Measurements from ENCODE around the gene FABP7. TPM values are rescaled to one million over a fixed set of nuclear protein-coding genes. Genes with fewer than 3 reads are reported as not detected.

Gene FABP7

DNA sequence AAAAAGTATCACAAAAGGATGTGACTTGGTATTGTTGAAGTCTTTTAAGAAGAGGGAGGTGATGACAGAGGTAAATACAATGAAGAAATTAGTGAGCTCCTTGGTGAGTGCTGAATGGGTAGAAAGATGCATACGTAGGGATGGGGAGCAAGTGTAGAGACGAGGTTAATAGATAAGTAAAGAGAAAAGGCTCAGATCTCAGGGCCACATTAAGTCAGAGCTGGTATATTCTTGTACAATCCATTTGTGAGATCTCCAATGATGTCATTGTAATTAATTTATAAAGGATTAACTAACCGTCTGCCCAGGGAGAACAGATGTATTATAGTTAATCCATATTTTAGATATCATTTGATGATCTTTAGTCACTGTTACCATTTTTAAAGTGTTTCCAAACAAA, 52.9 kb downstream of the FABP7 start:
- no peak overlapping the region for H2AK5ac ChIP-seq (ENCODE audit: low read length)
- H3K4me2 ChIP-seq (ENCODE audit: low read length) = no peak overlapping the region
- H3K36me3 ChIP-seq (ENCODE audit: control insufficient read depth, insufficient read depth, low read length) = no peaks in the 10 kb centered on the region
- DNase-seq = no peak
- no peak overlapping the region for H2BK120ac ChIP-seq (ENCODE audit: low read depth, low read length)
- no peak overlapping the region for H4K5ac ChIP-seq (ENCODE audit: low read length)
- no peaks in the 10 kb centered on the region for H3K27me3 ChIP-seq (ENCODE audit: insufficient read depth, low read length, poor library complexity)
- WGBS (ENCODE audit: extremely low coverage, insufficient coverage, low lambda C conversion rate) = no CpG with 5 or more reads among the region's 3 CpGs
- H3K27ac ChIP-seq (ENCODE audit: low read depth, low read length) = no peak overlapping the region
- no peak overlapping the region for H4K8ac ChIP-seq (ENCODE audit: low read depth, low read length)
- H3K18ac ChIP-seq (ENCODE audit: low read length) = no peak overlapping the region
- H2BK15ac ChIP-seq (replicated peaks; ENCODE audit: low read depth) = no peak overlapping the region
- H3K79me1 ChIP-seq (ENCODE audit: low read length) = no peaks in the 10 kb centered on the region
- no peak overlapping the region for H3K56ac ChIP-seq (ENCODE audit: low read length)
- H3K23ac ChIP-seq (ENCODE audit: low read length) = no peak overlapping the region
- H3K79me2 ChIP-seq (ENCODE audit: control insufficient read depth, insufficient read depth, low read length) = no peaks in the 10 kb centered on the region
- no peak overlapping the region for H3K4ac ChIP-seq (ENCODE audit: low read depth, low read length)
- H3K4me1 ChIP-seq (ENCODE audit: control insufficient read depth, low read depth, low read length) = no peaks in the 10 kb centered on the region
- H3K4me3 ChIP-seq (ENCODE audit: low read length) = no peak overlapping the region
- H2BK5ac ChIP-seq (ENCODE audit: low read length) = no peak overlapping the region
- no peak overlapping the region for H3K9ac ChIP-seq (ENCODE audit: low read length)

DNA sequence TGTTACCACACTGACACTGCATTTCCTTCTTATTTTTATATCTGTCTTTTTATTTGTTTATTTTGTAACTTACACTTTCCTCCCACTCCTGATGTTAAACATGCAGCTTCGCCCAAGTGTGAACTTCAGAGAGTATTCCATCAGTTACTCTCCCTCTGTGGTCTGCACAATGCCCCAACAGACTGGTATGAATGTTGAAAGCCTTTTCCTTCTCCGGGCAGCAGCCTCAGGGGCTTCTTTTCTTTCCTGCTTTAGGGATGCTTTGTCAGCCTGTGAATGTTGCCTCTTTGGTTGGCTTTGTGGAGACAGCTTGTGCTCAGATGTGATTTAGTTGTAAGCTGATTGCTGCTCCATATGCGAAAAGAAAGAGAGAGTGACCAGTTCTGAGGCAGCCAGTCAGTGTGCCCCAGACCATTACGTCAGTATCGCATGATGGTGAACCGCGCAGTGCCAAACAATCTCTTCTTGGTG, 53.5 kb downstream of the FABP7 start:
- H4K8ac ChIP-seq (ENCODE audit: low read depth, low read length) = no peak overlapping the region
- H3K27ac ChIP-seq (ENCODE audit: low read depth, low read length) = no peak overlapping the region
- no peak overlapping the region for H3K4ac ChIP-seq (ENCODE audit: low read depth, low read length)
- H3K4me2 ChIP-seq (ENCODE audit: low read length) = no peak overlapping the region
- no peak overlapping the region for H2BK120ac ChIP-seq (ENCODE audit: low read depth, low read length)
- no peak overlapping the region for H3K56ac ChIP-seq (ENCODE audit: low read length)
- DNase-seq = no peak
- H3K79me2 ChIP-seq (ENCODE audit: control insufficient read depth, insufficient read depth, low read length) = no peaks in the 10 kb centered on the region
- no peaks in the 10 kb centered on the region for H3K79me1 ChIP-seq (ENCODE audit: low read length)
- no peaks in the 10 kb centered on the region for H3K4me1 ChIP-seq (ENCODE audit: control insufficient read depth, low read depth, low read length)
- H3K36me3 ChIP-seq (ENCODE audit: control insufficient read depth, insufficient read depth, low read length) = no peaks in the 10 kb centered on the region
- no peak overlapping the region for H3K18ac ChIP-seq (ENCODE audit: low read length)
- H2BK15ac ChIP-seq (replicated peaks; ENCODE audit: low read depth) = no peak overlapping the region
- no peak overlapping the region for H4K5ac ChIP-seq (ENCODE audit: low read length)
- no peaks in the 10 kb centered on the region for H3K27me3 ChIP-seq (ENCODE audit: insufficient read depth, low read length, poor library complexity)
- no peak overlapping the region for H3K23ac ChIP-seq (ENCODE audit: low read length)
- no peak overlapping the region for H3K9ac ChIP-seq (ENCODE audit: low read length)
- WGBS (ENCODE audit: extremely low coverage, insufficient coverage, low lambda C conversion rate) = no CpG with 5 or more reads among the region's 7 CpGs
- no peak overlapping the region for H3K4me3 ChIP-seq (ENCODE audit: low read length)
- H2AK5ac ChIP-seq (ENCODE audit: low read length) = no peak overlapping the region
- no peak overlapping the region for H2BK5ac ChIP-seq (ENCODE audit: low read length)

Small RNA genes within 50 kb of the gene (small RNA-seq; reads per million reads assigned to genes)
- gene RN7SL564P (ENCODE audit: insufficient read depth) = not detected

Measured in mesendoderm (in vitro differentiated cells).